RWPE2 (cell line): Measurements from ENCODE around the gene TMA16.

Experiments
- ATAC-seq: fragments of 200-7000 bp; cut with Tn5 transposase; 3 replicates; pipeline ENCODE4 v1.9.1; 2021; ENCODE audit warnings: low read depth
- DNase-seq: peaks from one replicate; pipeline ENCODE4 v3.0.0-alpha.2; 2020; ENCODE audit warnings: low spot score
- H3K27ac ChIP-seq: fragments of 450-650 bp; 2 replicates; pipeline ENCODE4 v1.5.1; 2017; ENCODE audit warnings: mild to moderate bottlenecking; ENCODE audit not compliant: poor library complexity, severe bottlenecking
- H3K27me3 ChIP-seq: fragments of 250-450 bp; sonication (Bioruptor Pico); 2 replicates; pipeline ENCODE4 v1.5.1; 2021; ENCODE audit warnings: mild to moderate bottlenecking, moderate library complexity; ENCODE audit not compliant: insufficient read depth, poor library complexity, severe bottlenecking
- H3K36me3 ChIP-seq: fragments of 250-450 bp; sonication (Bioruptor Pico); 2 replicates; pipeline ENCODE4 v1.5.1; 2020; ENCODE audit warnings: low read depth, mild to moderate bottlenecking, moderate library complexity
- H3K4me1 ChIP-seq: fragments of 250-450 bp; sonication (Bioruptor Pico); 2 replicates; pipeline ENCODE4 v1.5.1; 2021; ENCODE audit warnings: mild to moderate bottlenecking, moderate library complexity; ENCODE audit not compliant: insufficient read depth, poor library complexity, severe bottlenecking
- H3K4me3 ChIP-seq: fragments of 250-450 bp; sonication (Bioruptor Pico); 2 replicates; pipeline ENCODE4 v1.5.1; 2021; ENCODE audit warnings: mild to moderate bottlenecking, moderate library complexity; ENCODE audit not compliant: severe bottlenecking
- H3K9me3 ChIP-seq: fragments of 250-450 bp; sonication (Bioruptor Pico); 2 replicates; pipeline ENCODE4 v1.5.1; 2021; ENCODE audit warnings: mild to moderate bottlenecking, moderate library complexity; ENCODE audit not compliant: severe bottlenecking
- CTCF ChIP-seq: fragments of 450-650 bp; IDR thresholded peaks from one replicate; pipeline ENCODE4 v1.5.1; 2017; ENCODE audit warnings: mild to moderate bottlenecking, moderate library complexity; ENCODE audit not compliant: poor library complexity, severe bottlenecking

TMA16 gene

DNA sequence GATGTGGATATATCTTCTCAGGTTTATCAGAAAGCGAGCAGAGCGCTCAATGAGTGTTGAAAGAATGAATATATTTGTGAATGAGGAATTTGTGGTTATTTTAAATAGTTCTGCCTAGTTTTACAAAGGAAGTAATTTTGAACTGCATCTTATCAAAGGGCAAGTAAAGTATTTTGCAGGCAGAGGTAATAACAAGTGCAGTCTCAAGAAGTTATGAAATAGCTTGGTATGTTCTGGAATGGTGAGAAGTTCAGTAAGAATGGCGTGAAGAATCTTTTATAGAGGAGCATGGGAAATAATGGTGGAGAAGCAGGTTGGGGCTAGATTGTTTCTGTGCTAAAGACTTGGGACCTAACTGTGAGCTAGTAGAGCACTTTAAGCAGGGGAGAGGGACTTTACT is 10.9 kb downstream of the TMA16 start:
- Histone ChIP-seq H3K9me3 (no peaks in the 10 kb centered on the region), H3K4me3 (no peak overlapping the region), H3K36me3 (peaks cover 57% of the 10 kb centered on the region), H3K27ac (no peak overlapping the region), H3K27me3 (no peaks in the 10 kb centered on the region), H3K4me1 (peaks cover 8% of the 10 kb centered on the region)
- ATAC-seq: no peak
- no peak for TF ChIP-seq CTCF
- no peak for DNase-seq

DNA sequence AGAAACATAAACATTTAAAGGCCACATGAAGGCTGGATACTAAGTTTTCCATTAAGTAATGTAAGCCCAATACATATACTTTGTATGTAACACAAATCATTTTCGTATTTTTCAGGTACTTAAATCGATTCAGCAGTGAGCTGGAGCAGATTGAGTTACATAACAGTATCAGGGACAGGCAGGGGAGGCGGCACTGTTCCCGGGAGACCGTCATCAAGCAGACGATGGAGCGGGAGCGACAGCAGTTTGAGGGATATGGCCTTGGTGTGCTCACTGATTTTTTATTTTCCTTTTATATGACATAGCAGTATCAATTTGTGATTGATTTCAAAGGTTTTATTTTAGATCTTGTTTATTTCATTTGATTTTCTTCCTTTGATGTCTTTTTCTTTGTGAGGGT is 20.7 kb downstream of the TMA16 start:
- Histone ChIP-seq H3K27ac (no peak overlapping the region), H3K4me3 (no peak overlapping the region), H3K36me3 (peaks cover 84% of the 10 kb centered on the region), H3K9me3 (no peaks in the 10 kb centered on the region), H3K4me1 (no peaks in the 10 kb centered on the region), H3K27me3 (no peaks in the 10 kb centered on the region)
- DNase-seq: no peak
- ATAC-seq: no peak
- TF ChIP-seq CTCF: no peak

- Histone ChIP-seq H3K27ac (no peak overlapping the region), H3K4me1 (no peaks in the 10 kb centered on the region), H3K9me3 (no peaks in the 10 kb centered on the region), H3K27me3 (no peaks in the 10 kb centered on the region), H3K36me3 (peaks cover 99% of the 10 kb centered on the region), H3K4me3 (no peak overlapping the region)
- no peak for TF ChIP-seq CTCF
- DNase-seq (no peak), ATAC-seq (no peak)
These were observed 29.4 kb downstream of the TMA16 start for GRCh38 chr4:163523791-163524365.

DNA sequence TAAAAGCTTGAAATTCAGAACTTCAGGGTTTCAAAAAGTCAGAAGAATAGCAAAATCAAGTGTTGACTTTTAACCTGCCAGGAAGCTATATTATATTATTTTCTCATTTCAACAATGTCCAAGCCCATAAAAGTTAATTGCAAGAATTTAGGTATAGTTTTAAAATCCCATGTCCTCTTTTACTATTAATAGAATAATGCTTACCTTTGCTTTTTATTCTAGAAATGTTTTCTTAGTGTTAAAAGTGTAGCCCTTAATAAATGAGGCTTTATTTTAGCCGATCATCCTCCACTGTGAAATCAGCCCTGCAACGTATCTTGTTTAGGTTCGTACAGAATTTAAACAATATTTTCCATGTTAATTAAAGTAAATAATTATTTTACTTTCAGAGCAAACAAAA is 31.5 kb downstream of the TMA16 start:
- Histone ChIP-seq H3K36me3 (peaks cover 99% of the 10 kb centered on the region), H3K9me3 (no peaks in the 10 kb centered on the region), H3K4me1 (no peaks in the 10 kb centered on the region), H3K4me3 (no peak overlapping the region), H3K27ac (no peak overlapping the region), H3K27me3 (no peaks in the 10 kb centered on the region)
- TF ChIP-seq CTCF: no peak
- ATAC-seq: no peak
- DNase-seq: no peak

DNA sequence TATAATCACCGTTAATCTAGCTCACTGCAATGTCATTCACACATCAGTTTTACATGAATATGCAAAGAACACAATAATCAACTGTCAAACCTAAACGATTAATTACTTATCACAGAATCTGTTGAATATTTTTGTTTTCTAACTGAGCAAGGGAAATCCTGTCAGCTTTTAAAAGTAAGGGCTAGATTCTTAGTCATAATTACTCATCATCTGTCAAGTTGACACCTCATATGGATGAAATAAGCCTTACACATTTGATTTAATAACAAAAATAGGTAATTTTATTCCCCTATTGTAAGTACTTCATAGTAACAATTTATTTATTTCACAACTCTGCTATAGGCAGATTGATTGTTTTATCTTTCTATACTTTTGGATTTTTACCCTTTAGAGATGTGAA is 32.7 kb downstream of the TMA16 start:
- DNase-seq (no peak), ATAC-seq (no peak)
- Histone ChIP-seq H3K27ac (no peak overlapping the region), H3K4me1 (no peaks in the 10 kb centered on the region), H3K9me3 (no peaks in the 10 kb centered on the region), H3K27me3 (no peaks in the 10 kb centered on the region), H3K4me3 (no peak overlapping the region), H3K36me3 (peaks cover 88% of the 10 kb centered on the region)
- no peak for TF ChIP-seq CTCF
